Eye (tissue), 1 donor: ENCODE data around the gene CDKN1B.
"Not testable (repeated sequence)": the region's sequence is repeated elsewhere in the genome, so short reads cannot be mapped to it uniquely, and the experiment has no call there.

ENCODE experiments used
- DNase-seq: peaks from one replicate; pipeline ENCODE4 v3.0.0-alpha.2; 2015

The CDKN1B gene

GRCh38 chr12:12724421-12725085 lies 7.4 kb downstream of the CDKN1B start:
- DNase-seq: peak; percentile 78

- DNase-seq: peak; percentile 99
Observed at GRCh38 chr12:12725086-12725955, 8.2 kb downstream of the CDKN1B start.

GRCh38 chr12:12725956-12726554 lies 8.9 kb downstream of the CDKN1B start:
- DNase-seq: no peak

GRCh38 chr12:12726555-12727093 lies 9.5 kb downstream of the CDKN1B start:
- peak; percentile 62 for DNase-seq

- no peak for DNase-seq
Observed at GRCh38 chr12:12731178-12731577, 14.0 kb downstream of the CDKN1B start.

GRCh38 chr12:12731785-12732184 lies 14.6 kb downstream of the CDKN1B start:
- DNase-seq: no peak

- no peak for DNase-seq
Observed at GRCh38 chr12:12733118-12733517, 15.9 kb downstream of the CDKN1B start.

- peak; percentile 27 for DNase-seq
Observed at GRCh38 chr12:12734054-12734453, 16.9 kb downstream of the CDKN1B start.

GRCh38 chr12:12734561-12735071 lies 17.4 kb downstream of the CDKN1B start:
- DNase-seq: no peak

GRCh38 chr12:12735301-12735700 lies 18.1 kb downstream of the CDKN1B start:
- DNase-seq: no peak

GRCh38 chr12:12736759-12737676 lies 19.9 kb downstream of the CDKN1B start:
- DNase-seq: peak; percentile 58

- not testable (repeated sequence) for DNase-seq
Observed at GRCh38 chr12:12738152-12738551, 21.0 kb downstream of the CDKN1B start.

- no peak for DNase-seq
Observed at GRCh38 chr12:12741660-12742059, 24.5 kb downstream of the CDKN1B start.

GRCh38 chr12:12744546-12745305 lies 27.6 kb downstream of the CDKN1B start:
- DNase-seq: no peak

GRCh38 chr12:12745576-12746211 lies 28.5 kb downstream of the CDKN1B start:
- DNase-seq: no peak

GRCh38 chr12:12747278-12747677 lies 30.1 kb downstream of the CDKN1B start:
- no peak for DNase-seq

- DNase-seq: no peak
Observed at GRCh38 chr12:12748044-12748443, 30.9 kb downstream of the CDKN1B start.

- DNase-seq: no peak
Observed at GRCh38 chr12:12749433-12749832, 32.3 kb downstream of the CDKN1B start.

GRCh38 chr12:12755923-12756322 lies 38.8 kb downstream of the CDKN1B start:
- DNase-seq: no peak

- DNase-seq: no peak
Observed at GRCh38 chr12:12757121-12757520, 40.0 kb downstream of the CDKN1B start.
